Gastroesophageal sphincter (tissue), 3 donors: ENCODE results near the gene TCF4.

Experiments used
- CTCF ChIP-seq, 4 experiments: fragments of 200-600 bp in 2 of 4; fragments of 450-650 bp in 2 of 4; sonication (generic) in 1 of 4; IDR thresholded peaks; one replicate each; pipeline ENCODE4 v1.5.1; 2017 to 2019; ENCODE audit warnings: antibody characterized with exemption in 4 of 4, mild to moderate bottlenecking in 2 of 4, moderate library complexity in 2 of 4
- POLR2A ChIP-seq, 2 donors: fragments of 450-650 bp; IDR thresholded peaks; one replicate each; pipeline ENCODE4 v1.6.1; 2017; ENCODE audit warnings: antibody characterized with exemption in 2 of 2, mild to moderate bottlenecking in 2 of 2, moderate library complexity in 1 of 2

DNA sequence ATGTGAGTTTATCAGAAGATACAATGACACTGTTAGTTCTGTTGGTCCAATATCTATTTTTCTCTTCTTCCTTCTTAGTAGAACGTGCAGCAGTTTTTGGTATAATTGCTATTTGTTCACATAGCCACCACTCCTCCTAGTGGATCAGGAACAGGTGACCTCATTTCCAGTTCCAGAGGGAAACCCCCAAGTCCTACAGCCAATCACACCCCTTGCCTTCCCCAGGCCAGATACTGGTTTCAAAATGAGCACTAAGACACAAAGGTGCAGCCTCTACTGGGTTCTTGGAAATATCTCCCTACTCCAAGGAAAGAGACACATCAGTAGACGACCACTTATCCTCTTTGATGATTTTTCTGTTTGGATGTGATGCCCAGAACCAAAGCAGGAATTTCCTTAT, 103.2 kb downstream of the TCF4 start:
- TF ChIP-seq CTCF (IDR thresholded peaks at IDR 0.05) (no peak), POLR2A (IDR thresholded peaks at IDR 0.05) (no peak)
